Measurements from ENCODE around the gene PKHD1. TPM values are rescaled to one million over a fixed set of nuclear protein-coding genes. Genes with fewer than 3 reads are reported as not detected.

The PKHD1 gene
- total and polyA plus RNA-seq, 2 of the 13 experiments (the other 11 are each of a cell fraction or from before 2014, with no cell fraction given) = 0.01 to 0.13 TPM

DNA sequence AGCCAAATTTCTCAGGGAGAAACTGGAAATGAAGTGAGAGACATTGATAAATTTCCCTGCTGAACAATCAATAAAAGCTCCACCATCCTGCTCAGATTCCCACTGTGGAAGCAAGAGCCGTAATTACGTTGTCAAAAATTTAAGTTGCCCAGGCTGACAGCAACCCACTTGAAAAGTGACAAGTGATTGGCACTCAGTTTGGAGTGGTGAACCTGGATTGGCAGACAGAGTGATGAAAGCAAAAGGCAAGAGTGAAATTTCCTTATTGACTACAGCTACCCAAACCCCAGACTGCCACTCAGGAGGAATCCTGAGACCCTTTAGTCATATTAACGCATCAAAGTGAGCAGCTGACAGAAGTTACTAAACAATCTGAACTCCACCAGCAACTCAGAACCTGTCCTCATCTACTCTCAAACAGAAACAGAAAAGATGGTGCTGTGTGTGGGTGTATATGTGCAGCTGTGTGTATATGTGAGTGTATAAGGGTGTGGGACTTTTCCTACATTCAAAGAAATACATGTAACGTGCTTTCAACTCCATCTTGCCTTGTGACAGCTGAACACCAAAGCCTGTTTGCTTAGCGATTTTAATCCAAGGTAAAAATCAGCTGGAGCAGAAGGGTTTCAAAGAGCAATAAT is 157.4 kb downstream of the PKHD1 start:
- Histone ChIP-seq H3K4me2 (ENCODE audit: low read depth, low read length) (no peak overlapping the region), H3K9me3 (ENCODE audit: low read length) (no peaks in the 10 kb centered on the region), H3K79me2 (ENCODE audit: insufficient read depth, low read length) (no peaks in the 10 kb centered on the region), H3K27me3 (ENCODE audit: control insufficient read depth in 1 of 2, insufficient read depth in 2 of 2, low read length in 2 of 2) (no peaks in the 10 kb centered on the region), H3K36me3 (replicated peaks in 1 of 2; ENCODE audit: control insufficient read depth in 1 of 2, insufficient read depth in 2 of 2, low read length in 2 of 2) (no peaks in the 10 kb centered on the region), H3K4me3 (replicated peaks in 1 of 3; ENCODE audit: insufficient read depth in 1 of 3, low read depth in 2 of 3, low read length in 3 of 3) (no peak overlapping the region), H4K20me1 (ENCODE audit: insufficient read depth, low read length) (no peaks in the 10 kb centered on the region), H3K9ac (ENCODE audit: insufficient read depth, low read depth, low read length) (no peak overlapping the region), H3K4me1 (ENCODE audit: insufficient read depth, low read length) (no peaks in the 10 kb centered on the region), H3K27ac (ENCODE audit: extremely low read length, insufficient read depth, low read length) (no peak overlapping the region), H2AFZ (ENCODE audit: low read length) (no peak overlapping the region)
- in situ Hi-C loops (cut with HindIII; ENCODE audit: extremely low pct_ligation_motif_present, low pct_unique_long_range_greater_than_20kb) (no loop called here), intact Hi-C loops (cut with micrococcal nuclease; ENCODE audit: unreplicated experiment) (no loop called here)
- ATAC-seq (no peak), DNase-seq (ENCODE audit: low spot score) (no peak), FAIRE-seq (no peak)
- ChIA-PET CTCF (ENCODE audit: low intra/inter-chr PET ratio, low total read pairs) (no interaction called here), POLR2A (no interaction called here)
- 28% methylated on average over 5 of the region's 5 CpGs for WGBS (ENCODE audit: low lambda C conversion rate)
- BruUV-seq (replicated peaks) = no TSS peak
- TF ChIP-seq CHD4 (IDR thresholded peaks at IDR 0.05; ENCODE audit: borderline replicate concordance, low read length) = no peak
- TF ChIP-seq ZNF367 (CRISPR knock-in tag; IDR thresholded peaks at IDR 0.05; ENCODE audit: borderline replicate concordance) = no peak
- no peak for TF ChIP-seq ZFP36 (IDR thresholded peaks at IDR 0.05; ENCODE audit: borderline replicate concordance, low read depth, low read length, partially characterized antibody)
- no peak for TF ChIP-seq SNRNP70 (IDR thresholded peaks at IDR 0.05; ENCODE audit: low read depth, low read length)
- no peak for TF ChIP-seq SRSF4 (IDR thresholded peaks at IDR 0.05; ENCODE audit: low read depth, low read length, poor library complexity, severe bottlenecking)
- TF ChIP-seq, protein P1, sequence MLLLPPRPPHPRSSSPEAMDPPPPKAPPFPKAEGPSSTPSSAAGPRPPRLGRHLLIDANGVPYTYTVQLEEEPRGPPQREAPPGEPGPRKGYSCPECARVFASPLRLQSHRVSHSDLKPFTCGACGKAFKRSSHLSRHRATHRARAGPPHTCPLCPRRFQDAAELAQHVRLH (CRISPR knock-in tag; IDR thresholded peaks at IDR 0.05; ENCODE audit: borderline replicate concordance, low read depth) = no peak
- TF ChIP-seq NCOA1 (CRISPR knock-in tag; IDR thresholded peaks at IDR 0.05) = no peak
- no peak for TF ChIP-seq ZNF766 (CRISPR knock-in tag; IDR thresholded peaks at IDR 0.05; ENCODE audit: borderline replicate concordance)
- TF ChIP-seq EZH2 (conservative IDR thresholded peaks at IDR 0.05; ENCODE audit: low read depth, low read length) = no peak
- TF ChIP-seq, protein P2, sequence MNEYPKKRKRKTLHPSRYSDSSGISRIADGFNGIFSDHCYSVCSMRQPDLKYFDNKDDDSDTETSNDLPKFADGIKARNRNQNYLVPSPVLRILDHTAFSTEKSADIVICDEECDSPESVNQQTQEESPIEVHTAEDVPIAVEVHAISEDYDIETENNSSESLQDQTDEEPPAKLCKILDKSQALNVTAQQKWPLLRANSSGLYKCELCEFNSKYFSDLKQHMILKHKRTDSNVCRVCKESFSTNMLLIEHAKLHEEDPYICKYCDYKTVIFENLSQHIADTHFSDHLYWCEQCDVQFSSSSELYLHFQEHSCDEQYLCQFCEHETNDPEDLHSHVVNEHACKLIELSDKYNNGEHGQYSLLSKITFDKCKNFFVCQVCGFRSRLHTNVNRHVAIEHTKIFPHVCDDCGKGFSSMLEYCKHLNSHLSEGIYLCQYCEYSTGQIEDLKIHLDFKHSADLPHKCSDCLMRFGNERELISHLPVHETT (CRISPR knock-in tag; conservative IDR thresholded peaks at IDR 0.05) = no peak
- TF ChIP-seq, protein P3, sequence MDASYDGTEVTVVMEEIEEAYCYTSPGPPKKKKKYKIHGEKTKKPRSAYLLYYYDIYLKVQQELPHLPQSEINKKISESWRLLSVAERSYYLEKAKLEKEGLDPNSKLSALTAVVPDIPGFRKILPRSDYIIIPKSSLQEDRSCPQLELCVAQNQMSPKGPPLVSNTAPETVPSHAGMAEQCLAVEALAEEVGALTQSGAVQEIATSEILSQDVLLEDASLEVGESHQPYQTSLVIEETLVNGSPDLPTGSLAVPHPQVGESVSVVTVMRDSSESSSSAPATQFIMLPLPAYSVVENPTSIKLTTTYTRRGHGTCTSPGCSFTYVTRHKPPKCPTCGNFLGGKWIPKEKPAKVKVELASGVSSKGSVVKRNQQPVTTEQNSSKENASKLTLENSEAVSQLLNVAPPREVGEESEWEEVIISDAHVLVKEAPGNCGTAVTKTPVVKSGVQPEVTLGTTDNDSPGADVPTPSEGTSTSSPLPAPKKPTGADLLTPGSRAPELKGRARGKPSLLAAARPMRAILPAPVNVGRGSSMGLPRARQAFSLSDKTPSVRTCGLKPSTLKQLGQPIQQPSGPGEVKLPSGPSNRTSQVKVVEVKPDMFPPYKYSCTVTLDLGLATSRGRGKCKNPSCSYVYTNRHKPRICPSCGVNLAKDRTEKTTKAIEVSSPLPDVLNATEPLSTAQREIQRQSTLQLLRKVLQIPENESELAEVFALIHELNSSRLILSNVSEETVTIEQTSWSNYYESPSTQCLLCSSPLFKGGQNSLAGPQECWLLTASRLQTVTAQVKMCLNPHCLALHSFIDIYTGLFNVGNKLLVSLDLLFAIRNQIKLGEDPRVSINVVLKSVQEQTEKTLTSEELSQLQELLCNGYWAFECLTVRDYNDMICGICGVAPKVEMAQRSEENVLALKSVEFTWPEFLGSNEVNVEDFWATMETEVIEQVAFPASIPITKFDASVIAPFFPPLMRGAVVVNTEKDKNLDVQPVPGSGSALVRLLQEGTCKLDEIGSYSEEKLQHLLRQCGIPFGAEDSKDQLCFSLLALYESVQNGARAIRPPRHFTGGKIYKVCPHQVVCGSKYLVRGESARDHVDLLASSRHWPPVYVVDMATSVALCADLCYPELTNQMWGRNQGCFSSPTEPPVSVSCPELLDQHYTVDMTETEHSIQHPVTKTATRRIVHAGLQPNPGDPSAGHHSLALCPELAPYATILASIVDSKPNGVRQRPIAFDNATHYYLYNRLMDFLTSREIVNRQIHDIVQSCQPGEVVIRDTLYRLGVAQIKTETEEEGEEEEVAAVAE (CRISPR knock-in tag; IDR thresholded peaks at IDR 0.05; ENCODE audit: borderline replicate concordance) = no peak
- TF ChIP-seq NFE2L1 (CRISPR knock-in tag; IDR thresholded peaks at IDR 0.05; ENCODE audit: borderline replicate concordance) = no peak
- TF ChIP-seq, protein P4, sequence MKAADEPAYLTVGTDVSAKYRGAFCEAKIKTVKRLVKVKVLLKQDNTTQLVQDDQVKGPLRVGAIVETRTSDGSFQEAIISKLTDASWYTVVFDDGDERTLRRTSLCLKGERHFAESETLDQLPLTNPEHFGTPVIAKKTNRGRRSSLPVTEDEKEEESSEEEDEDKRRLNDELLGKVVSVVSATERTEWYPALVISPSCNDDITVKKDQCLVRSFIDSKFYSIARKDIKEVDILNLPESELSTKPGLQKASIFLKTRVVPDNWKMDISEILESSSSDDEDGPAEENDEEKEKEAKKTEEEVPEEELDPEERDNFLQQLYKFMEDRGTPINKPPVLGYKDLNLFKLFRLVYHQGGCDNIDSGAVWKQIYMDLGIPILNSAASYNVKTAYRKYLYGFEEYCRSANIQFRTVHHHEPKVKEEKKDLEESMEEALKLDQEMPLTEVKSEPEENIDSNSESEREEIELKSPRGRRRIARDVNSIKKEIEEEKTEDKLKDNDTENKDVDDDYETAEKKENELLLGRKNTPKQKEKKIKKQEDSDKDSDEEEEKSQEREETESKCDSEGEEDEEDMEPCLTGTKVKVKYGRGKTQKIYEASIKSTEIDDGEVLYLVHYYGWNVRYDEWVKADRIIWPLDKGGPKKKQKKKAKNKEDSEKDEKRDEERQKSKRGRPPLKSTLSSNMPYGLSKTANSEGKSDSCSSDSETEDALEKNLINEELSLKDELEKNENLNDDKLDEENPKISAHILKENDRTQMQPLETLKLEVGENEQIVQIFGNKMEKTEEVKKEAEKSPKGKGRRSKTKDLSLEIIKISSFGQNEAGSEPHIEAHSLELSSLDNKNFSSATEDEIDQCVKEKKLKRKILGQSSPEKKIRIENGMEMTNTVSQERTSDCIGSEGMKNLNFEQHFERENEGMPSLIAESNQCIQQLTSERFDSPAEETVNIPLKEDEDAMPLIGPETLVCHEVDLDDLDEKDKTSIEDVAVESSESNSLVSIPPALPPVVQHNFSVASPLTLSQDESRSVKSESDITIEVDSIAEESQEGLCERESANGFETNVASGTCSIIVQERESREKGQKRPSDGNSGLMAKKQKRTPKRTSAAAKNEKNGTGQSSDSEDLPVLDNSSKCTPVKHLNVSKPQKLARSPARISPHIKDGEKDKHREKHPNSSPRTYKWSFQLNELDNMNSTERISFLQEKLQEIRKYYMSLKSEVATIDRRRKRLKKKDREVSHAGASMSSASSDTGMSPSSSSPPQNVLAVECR (CRISPR knock-in tag; IDR thresholded peaks at IDR 0.05; ENCODE audit: borderline replicate concordance) = no peak

All from HepG2 (cell line).